GM21367 (cell line): ENCODE results near the gene HSP90AA1.
"Not testable (repeated sequence)": the region's sequence is repeated elsewhere in the genome, so short reads cannot be mapped to it uniquely, and the experiment has no call there.

Experiments
- ATAC-seq: cut with Tn5 transposase; IDR thresholded peaks from one replicate; pipeline ENCODE4 v1.9.1; 2021; ENCODE audit not compliant: unreplicated experiment

The HSP90AA1 gene

DNA sequence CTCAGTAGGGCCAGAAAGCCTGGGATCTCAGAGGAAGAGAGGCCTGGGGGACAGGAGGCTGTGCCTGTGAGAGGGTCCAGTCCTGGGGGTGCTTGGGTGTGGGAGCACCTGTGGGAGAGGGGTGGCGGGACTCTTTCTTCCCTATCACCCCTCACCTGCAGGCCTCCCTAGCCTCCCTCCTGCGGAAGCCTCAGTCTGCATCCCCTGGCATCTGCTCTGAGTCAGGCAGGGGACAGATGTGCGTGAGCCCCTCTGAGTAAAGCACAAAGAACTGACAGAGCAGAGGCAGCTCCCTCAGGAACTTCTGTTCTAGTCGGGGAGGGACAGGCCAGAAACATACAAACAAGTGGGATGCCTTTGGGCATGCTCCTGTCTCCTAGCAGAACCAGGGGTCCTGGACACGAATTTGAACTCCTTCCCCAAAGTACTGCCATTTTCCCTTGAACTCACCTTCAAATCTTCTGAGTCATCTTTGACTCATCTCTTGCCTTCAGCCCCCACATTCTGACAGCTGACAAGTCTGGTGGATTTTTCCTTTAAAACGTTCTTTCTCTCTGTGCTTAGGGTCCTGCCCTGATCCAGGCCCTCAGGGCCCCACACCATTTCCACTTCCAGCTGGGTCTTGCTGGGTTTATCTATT is 8.5 kb upstream of the HSP90AA1 start:
- ATAC-seq, result no peak

- ATAC-seq, result no peak
Observed at GRCh38 chr14:102094101-102094500, 7.3 kb upstream of the HSP90AA1 start.

- ATAC-seq, result no peak
Observed at GRCh38 chr14:102092806-102093205, 6.0 kb upstream of the HSP90AA1 start.

GRCh38 chr14:102090713-102091112 is 3.9 kb upstream of the HSP90AA1 start:
- no peak for ATAC-seq

GRCh38 chr14:102089621-102090343 is 2.9 kb upstream of the HSP90AA1 start:
- ATAC-seq, result no peak

DNA sequence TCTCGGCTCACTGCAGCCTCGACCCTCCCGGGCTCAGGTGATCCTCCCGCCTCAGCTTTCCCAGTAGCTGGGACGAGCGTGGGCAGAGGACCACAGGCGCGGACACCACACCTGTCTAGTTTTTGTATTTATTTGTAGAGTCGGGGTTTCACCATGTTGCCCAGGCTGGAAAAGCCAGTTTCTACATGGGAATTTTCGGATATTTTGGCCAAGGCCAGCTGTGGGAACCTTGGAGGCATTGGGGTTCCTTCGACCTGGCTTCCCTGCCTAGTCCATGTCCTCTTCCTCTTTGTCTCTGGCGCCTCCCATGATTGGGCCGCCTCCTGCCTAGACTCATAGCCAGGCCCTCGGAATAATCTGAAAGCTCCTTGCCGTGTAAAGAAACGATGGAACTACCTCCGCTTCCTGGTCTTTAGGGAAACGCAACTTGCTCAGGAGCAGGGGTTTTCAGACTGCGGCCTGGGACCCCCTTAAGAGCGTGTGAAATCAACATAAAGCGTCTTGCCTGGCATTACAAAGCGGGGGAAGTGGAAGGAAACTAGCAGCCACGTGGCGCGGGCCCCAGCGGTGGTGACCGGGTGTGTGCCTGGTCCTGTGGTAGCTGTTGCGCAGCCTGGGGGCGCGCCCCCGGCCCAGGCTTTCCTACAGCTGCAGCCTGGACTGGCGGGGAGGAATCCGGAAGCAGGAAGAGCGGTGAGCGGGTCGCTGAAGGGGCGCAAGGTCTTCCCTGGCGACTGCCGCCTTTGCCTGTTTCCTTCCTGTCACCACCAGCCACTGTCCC is 1.4 kb upstream of the HSP90AA1 start:
- no peak for ATAC-seq

GRCh38 chr14:102087762-102088011 is 843 bp upstream of the HSP90AA1 start:
- no peak for ATAC-seq

- no peak for ATAC-seq
Observed at GRCh38 chr14:102086709-102086971, 204 bp downstream of the HSP90AA1 start.

- peak; percentile 12 for ATAC-seq
Observed at GRCh38 chr14:102085948-102086708, 716 bp downstream of the HSP90AA1 start.

GRCh38 chr14:102085488-102085887 is 1.4 kb downstream of the HSP90AA1 start:
- ATAC-seq, result no peak

DNA sequence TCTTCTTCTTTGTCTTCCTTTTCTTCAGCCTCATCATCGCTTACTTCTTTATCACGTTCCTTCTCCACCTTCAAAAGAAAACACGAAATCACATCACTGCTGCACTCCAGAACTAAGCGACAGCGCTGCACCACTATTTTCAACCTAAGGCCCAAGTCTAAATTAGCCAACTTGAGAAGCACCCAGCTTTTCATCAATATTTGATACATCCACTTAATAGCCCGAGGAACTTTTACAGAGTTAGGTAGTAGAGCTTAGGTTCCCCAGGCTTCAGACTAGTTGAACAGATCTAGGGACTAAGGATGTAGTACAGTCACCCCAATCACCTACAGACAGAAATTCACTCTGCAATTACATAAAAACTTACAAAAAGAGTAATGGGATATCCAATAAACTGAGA is 1.9 kb downstream of the HSP90AA1 start:
- no peak for ATAC-seq

- not testable (repeated sequence) for ATAC-seq
Observed at GRCh38 chr14:102084522-102084921, 2.3 kb downstream of the HSP90AA1 start.

DNA sequence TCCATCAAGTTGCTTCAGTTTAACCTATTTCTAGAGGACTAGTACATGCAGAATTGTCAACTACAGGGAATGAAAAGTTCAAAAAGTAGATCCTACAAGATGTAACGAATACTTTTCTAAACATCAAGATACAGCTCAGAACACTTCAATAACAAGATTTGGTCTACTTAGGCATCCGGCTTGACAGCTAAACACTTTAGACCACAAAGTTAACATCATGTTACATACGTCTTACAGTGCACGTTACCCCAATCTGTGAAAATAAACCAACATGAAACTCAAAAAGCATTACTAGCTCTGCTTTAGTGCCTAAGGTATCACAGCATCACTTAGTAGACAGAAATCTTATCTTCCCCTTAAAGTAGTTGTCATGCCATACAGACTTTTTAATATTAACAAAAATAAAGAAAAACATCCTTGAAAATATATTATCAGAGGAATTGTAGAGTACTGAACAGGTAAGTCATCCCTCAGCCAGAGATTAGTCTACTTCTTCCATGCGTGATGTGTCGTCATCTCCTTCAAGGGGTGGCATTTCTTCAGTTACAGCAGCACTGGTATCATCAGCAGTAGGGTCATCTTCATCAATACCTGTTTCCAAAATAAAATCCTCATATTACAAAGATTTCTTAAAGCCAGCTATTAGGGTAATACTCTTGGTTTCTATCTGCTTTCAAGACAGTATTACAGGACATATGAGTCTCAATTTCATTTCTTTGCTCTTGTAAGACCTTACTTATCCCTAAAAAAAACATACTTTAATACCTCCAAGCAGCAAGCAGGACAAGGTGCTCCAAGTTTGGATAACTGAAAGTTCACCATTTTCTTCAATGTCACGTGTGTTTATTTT is 5.4 kb downstream of the HSP90AA1 start:
- ATAC-seq, result no peak

GRCh38 chr14:102080183-102081080 is 6.4 kb downstream of the HSP90AA1 start:
- ATAC-seq, result no peak

- no peak for ATAC-seq
Observed at GRCh38 chr14:102079700-102079979, 7.2 kb downstream of the HSP90AA1 start.

- no peak for ATAC-seq
Observed at GRCh38 chr14:102078831-102079699, 7.8 kb downstream of the HSP90AA1 start.

GRCh38 chr14:102078361-102078791 is 8.5 kb downstream of the HSP90AA1 start:
- not testable (repeated sequence) for ATAC-seq

DNA sequence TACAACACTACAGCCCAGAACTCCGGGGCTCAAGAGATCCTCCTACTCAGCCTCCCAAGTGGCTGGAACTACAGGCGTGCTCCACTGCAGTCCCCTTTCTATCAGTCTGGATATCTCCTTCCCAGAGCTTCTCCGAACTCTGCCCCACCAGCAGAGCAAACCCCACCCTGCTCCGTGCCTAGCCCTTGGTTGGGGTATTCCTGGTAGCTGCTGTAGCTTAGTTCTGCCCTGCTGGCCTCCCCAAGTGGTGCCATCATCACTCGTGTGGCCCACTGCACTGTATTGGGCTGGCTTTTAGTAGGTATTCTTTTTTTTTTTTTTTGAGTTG is 9.5 kb downstream of the HSP90AA1 start:
- no peak for ATAC-seq

- ATAC-seq, result no peak
Observed at GRCh38 chr14:102075155-102075554, 11.7 kb downstream of the HSP90AA1 start.
